Lung (tissue), 12 donors: ENCODE data around the gene CELF2. TPM values are rescaled to one million over a fixed set of nuclear protein-coding genes. Genes with fewer than 3 reads are reported as not detected.

Source experiments
- ATAC-seq: fragments of 200-7000 bp; cut with Tn5 transposase; one replicate; pipeline ENCODE4 v1.9.1; 2020; ENCODE audit warnings: moderate number of reproducible peaks; ENCODE audit not compliant: insufficient read depth, low FRiP score
- DNase-seq, 3 donors: peaks; one replicate each; pipeline ENCODE4 v3.0.0-alpha.2; 2013 to 2017
- H3K27ac ChIP-seq, 2 donors: one replicate each; pipeline ENCODE4 v1.5.1; 2013; ENCODE audit warnings: mild to moderate bottlenecking in 2 of 2, moderate library complexity in 2 of 2, control low read depth in 1 of 2, inconsistent platforms in 1 of 2, low read depth in 1 of 2, low read length in 1 of 2
- H3K27me3 ChIP-seq, 3 donors: one replicate each; pipeline ENCODE4 v1.5.1; 2013; ENCODE audit warnings: low read length in 2 of 3; ENCODE audit not compliant: control insufficient read depth in 3 of 3, insufficient read depth in 3 of 3
- H3K36me3 ChIP-seq, 4 donors: one replicate each; pipeline ENCODE4 v1.5.1; 2013; ENCODE audit warnings: low read length in 4 of 4, mild to moderate bottlenecking in 1 of 4, moderate library complexity in 1 of 4; ENCODE audit not compliant: control insufficient read depth in 4 of 4, insufficient read depth in 4 of 4
- H3K4me1 ChIP-seq, 5 donors: one replicate each; pipeline ENCODE4 v1.5.1; 2013; ENCODE audit warnings: low read length in 5 of 5, mild to moderate bottlenecking in 2 of 5, moderate library complexity in 1 of 5; ENCODE audit not compliant: control insufficient read depth in 5 of 5, insufficient read depth in 5 of 5
- H3K4me3 ChIP-seq: one replicate; pipeline ENCODE4 v1.5.1; 2013; ENCODE audit warnings: mild to moderate bottlenecking, control low read depth, moderate library complexity
- H3K9ac ChIP-seq, 2 donors: one replicate each; pipeline ENCODE4 v1.5.1; 2013; ENCODE audit warnings: low read length in 2 of 2, control low read depth in 1 of 2; ENCODE audit not compliant: insufficient read depth in 1 of 2
- H3K9me3 ChIP-seq, 4 donors: one replicate each; pipeline ENCODE4 v1.5.1; 2013; ENCODE audit warnings: low read length in 3 of 4, mild to moderate bottlenecking in 1 of 4, moderate library complexity in 1 of 4; ENCODE audit not compliant: control insufficient read depth in 4 of 4, insufficient read depth in 3 of 4
- CTCF ChIP-seq: IDR thresholded peaks from 2 replicates; pipeline ENCODE4 v1.5.1; 2012; ENCODE audit warnings: mild to moderate bottlenecking; ENCODE audit errors: control extremely low read depth, extremely low read depth
- WGBS, 2 donors: extraction: QIAGEN DNeasy Blood & Tissue Kit; methylation state at CpG; one replicate each; pipeline ENCODE4 v1.1.7; 2013; 5-methylcytosine and 5-hydroxymethylcytosine counted together
- polyA plus RNA-seq, 2 donors: library from polyadenylated mRNA; stranded (reverse); fragments of 200-250 nt; gene quantifications; one replicate each; pipeline ENCODE4 v1.2.1, GENCODE V29; 2013
- total RNA-seq, 2 donors: library from RNA; depleted of rRNA in 1 of 2; stranded (reverse); fragments of >200 nt in 1 of 2; gene quantifications; one replicate each; pipeline ENCODE4 v1.2.1, GENCODE V29; 2014 to 2021
- donor health status: control.
- donor health status: control.
- donor health status: Bipolar disorder and iron deficiency.
- donor health status: healthy.
- donor health status: DM: yes; HTN: yes; CAD: no.

Gene CELF2
- total and polyA plus RNA-seq, 4 donors = 13.6 to 115 (median 63.7) TPM

GRCh38 chr10:11175823-11176243 is 158.2 kb downstream of the CELF2 start:
- no peak for TF ChIP-seq CTCF
- WGBS, 2 donors = 52 to 75% methylated on average over 11 of the region's 11 CpGs
- no peak overlapping the region for H3K4me3 ChIP-seq

GRCh38 chr10:11176746-11177145 is 159.1 kb downstream of the CELF2 start:
- no peak for DNase-seq
- Histone ChIP-seq H3K4me1 (peaks cover 0 to 18% (median 11%) of the 10 kb centered on the region in 5 donors), H3K27me3 (no peaks in the 10 kb centered on the region), H3K4me3 (no peak overlapping the region), H3K27ac (peak overlapping the region in 1 of 2 donors; percentile 13), H3K9me3 (no peaks in the 10 kb centered on the region), H3K36me3 (peaks cover 0 to 10% (median 6%) of the 10 kb centered on the region in 4 donors), H3K9ac (no peak overlapping the region)
- 41 to 66% methylated on average over 7 of the region's 7 CpGs for WGBS, 2 donors
- no peak for ATAC-seq
- no peak for TF ChIP-seq CTCF

More at GRCh38 chr10:11175823-11176243, 158.2 kb downstream of the CELF2 start:
- no peak for DNase-seq
- Histone ChIP-seq H3K4me1 (peaks cover 0 to 13% (median 11%) of the 10 kb centered on the region in 5 donors), H3K27me3 (no peaks in the 10 kb centered on the region), H3K9ac (no peak overlapping the region), H3K9me3 (no peaks in the 10 kb centered on the region), H3K36me3 (peaks cover 0 to 7% (median 4%) of the 10 kb centered on the region in 4 donors), H3K27ac (peak overlapping the region in 1 of 2 donors; percentile 76)
- peak; percentile 30 for ATAC-seq

- TF ChIP-seq CTCF = no peak
- no peak overlapping the region for H3K4me3 ChIP-seq
- H3K9ac ChIP-seq = no peak overlapping the region
- H3K27ac ChIP-seq = peak overlapping the region in 1 of 2 donors; percentile 57
- no peaks in the 10 kb centered on the region for H3K27me3 ChIP-seq
- WGBS, 2 donors = 21 to 25% methylated on average over 1 of the region's 1 CpG
- H3K4me1 ChIP-seq = peaks cover 0 to 24% (median 11%) of the 10 kb centered on the region in 5 donors
- no peak for DNase-seq
- no peaks in the 10 kb centered on the region for H3K9me3 ChIP-seq
- no peak for ATAC-seq
- H3K36me3 ChIP-seq = peaks cover 0 to 10% (median 5%) of the 10 kb centered on the region in 4 donors
Observed at GRCh38 chr10:11177381-11177780, 159.7 kb downstream of the CELF2 start.
